Aorta (tissue), 5 donors: ENCODE results near the gene GFPT1. TPM values are rescaled to one million over a fixed set of nuclear protein-coding genes. Genes with fewer than 3 reads are reported as not detected.

Source experiments
- ATAC-seq: fragments of 200-7000 bp; cut with Tn5 transposase; one replicate; pipeline ENCODE4 v1.9.1; 2022; ENCODE audit warnings: moderate library complexity; ENCODE audit not compliant: low FRiP score
- DNase-seq, 2 donors: peaks; one replicate each; pipeline ENCODE4 v3.0.0-alpha.2; 2020
- H3K27ac ChIP-seq, 2 donors: one replicate each; pipeline ENCODE4 v1.5.1; 2013; ENCODE audit warnings: low read length in 2 of 2, mild to moderate bottlenecking in 2 of 2, moderate library complexity in 2 of 2, control low read depth in 1 of 2, inconsistent platforms in 1 of 2, low read depth in 1 of 2
- H3K27me3 ChIP-seq, 2 donors: one replicate each; pipeline ENCODE4 v1.6.1; 2013; ENCODE audit warnings: control low read depth in 1 of 2, low read length in 1 of 2, mild to moderate bottlenecking in 1 of 2, moderate library complexity in 1 of 2; ENCODE audit not compliant: insufficient read depth in 2 of 2, control insufficient read depth in 1 of 2
- H3K36me3 ChIP-seq, 2 donors: one replicate each; pipeline ENCODE4 v1.6.1; 2013; ENCODE audit warnings: control low read depth in 1 of 2, low read length in 1 of 2, mild to moderate bottlenecking in 1 of 2; ENCODE audit not compliant: insufficient read depth in 2 of 2, control insufficient read depth in 1 of 2
- H3K4me1 ChIP-seq, 2 donors: one replicate each; pipeline ENCODE4 v1.6.1; 2013; ENCODE audit warnings: low read length in 2 of 2, control low read depth in 1 of 2, mild to moderate bottlenecking in 1 of 2, moderate library complexity in 1 of 2; ENCODE audit not compliant: insufficient read depth in 2 of 2, control insufficient read depth in 1 of 2
- H3K4me3 ChIP-seq, 2 donors: one replicate each; pipeline ENCODE4 v1.5.1; 2013; ENCODE audit warnings: low read length in 2 of 2, control low read depth in 1 of 2, mild to moderate bottlenecking in 1 of 2
- H3K9me3 ChIP-seq: one replicate; pipeline ENCODE4 v1.6.1; 2013; ENCODE audit warnings: mild to moderate bottlenecking, low read length; ENCODE audit not compliant: control insufficient read depth
- WGBS, 2 donors: extraction: QIAGEN DNeasy Blood & Tissue Kit; methylation state at CpG; one replicate each; pipeline ENCODE4 v1.1.7; 2013; 5-methylcytosine and 5-hydroxymethylcytosine counted together
- intact Hi-C, 2 donors: fragments of 100-400 bp; cut with DNase I; formaldehyde crosslinking; loops; one replicate each; pipeline versions ENCODE4 v1.14.2 to v1.15.0; 2022
- polyA plus RNA-seq, 2 donors: library from polyadenylated mRNA; stranded (reverse); fragments of 200-250 nt; gene quantifications; one replicate each; pipeline ENCODE4 v1.2.3, GENCODE V29; 2013
- total RNA-seq, 2 donors: library from RNA; stranded (reverse); fragmentation: NEBNext Ultra II Directional; extraction: Animal tissue kit (Norgen Biotek cat#: 25700); gene quantifications; one replicate each; pipeline ENCODE4 v1.2.1, GENCODE V29; 2021
- donor health status: healthy with polysubstance abuse.
- donor health status: Bipolar disorder and iron deficiency.
- donor health status: DM: no; HTN: no; CAD: no.
- donor health status: DM: no; HTN: no; CAD: no.
- donor health status: DM: yes; HTN: yes; CAD: no.

The GFPT1 gene
- total and polyA plus RNA-seq, 4 donors: 14.8 to 95.9 (median 41.6) TPM

- no peaks in the 10 kb centered on the region for H3K27me3 ChIP-seq
- no peaks in the 10 kb centered on the region for H3K9me3 ChIP-seq
- H3K36me3 ChIP-seq: peaks cover 7% of the 10 kb centered on the region in 2 donors
- WGBS, 2 donors: 23 to 36% methylated on average over 2 of the region's 2 CpGs
- intact Hi-C loops: no loop called here
- H3K4me3 ChIP-seq: no peak overlapping the region
- no peak overlapping the region for H3K27ac ChIP-seq
- ATAC-seq (no peak), DNase-seq (no peak)
- H3K4me1 ChIP-seq: peaks cover 0 to 2% of the 10 kb centered on the region in 2 donors
These were observed 56.2 kb downstream of the GFPT1 start for GRCh38 chr2:69330781-69331180.

GRCh38 chr2:69322631-69323030, 64.4 kb downstream of the GFPT1 start:
- Histone ChIP-seq H3K27me3 (no peaks in the 10 kb centered on the region), H3K9me3 (no peaks in the 10 kb centered on the region), H3K36me3 (peaks cover 5 to 7% of the 10 kb centered on the region in 2 donors), H3K4me3 (no peak overlapping the region), H3K4me1 (no peaks in the 10 kb centered on the region), H3K27ac (peak overlapping the region in 1 of 2 donors; percentile 63)
- ATAC-seq (no peak), DNase-seq (no peak)
- intact Hi-C loops: no loop called here
- 97 to 99% methylated on average over 1 of the region's 1 CpG for WGBS, 2 donors

GRCh38 chr2:69316550-69316949, 70.5 kb downstream of the GFPT1 start:
- DNase-seq (no peak), ATAC-seq (no peak)
- peaks cover 1% of the 10 kb centered on the region for H3K9me3 ChIP-seq
- H3K36me3 ChIP-seq: no peaks in the 10 kb centered on the region
- no peaks in the 10 kb centered on the region for H3K4me1 ChIP-seq
- no peak overlapping the region for H3K4me3 ChIP-seq
- intact Hi-C loops: no loop called here
- H3K27ac ChIP-seq: no peak overlapping the region
- no peaks in the 10 kb centered on the region for H3K27me3 ChIP-seq

GRCh38 chr2:69315160-69315761, 71.8 kb downstream of the GFPT1 start:
- ATAC-seq: no peak
- WGBS, 2 donors: 95 to 98% methylated on average over 4 of the region's 4 CpGs
- Histone ChIP-seq H3K9me3 (peaks cover 1% of the 10 kb centered on the region), H3K27ac (no peak overlapping the region), H3K4me3 (no peak overlapping the region), H3K27me3 (no peaks in the 10 kb centered on the region), H3K36me3 (no peaks in the 10 kb centered on the region), H3K4me1 (no peaks in the 10 kb centered on the region)
- no peak for DNase-seq
- intact Hi-C loops: no loop called here

GRCh38 chr2:69311024-69311416, 76.0 kb downstream of the GFPT1 start:
- Histone ChIP-seq H3K36me3 (no peaks in the 10 kb centered on the region), H3K4me1 (peaks cover 3 to 4% of the 10 kb centered on the region in 2 donors), H3K27me3 (no peaks in the 10 kb centered on the region), H3K27ac (peak overlapping the region in 1 of 2 donors; percentile 17), H3K4me3 (no peak overlapping the region), H3K9me3 (peaks cover 1% of the 10 kb centered on the region)
- DNase-seq (no peak), ATAC-seq (no peak)
- intact Hi-C loops: no loop called here
- 16 to 25% methylated on average over 2 of the region's 2 CpGs for WGBS, 2 donors

- Histone ChIP-seq H3K36me3 (no peaks in the 10 kb centered on the region), H3K27ac (peak overlapping the region; percentile 95 to 96), H3K4me3 (no peak overlapping the region), H3K4me1 (peaks cover 3 to 4% of the 10 kb centered on the region in 2 donors), H3K27me3 (no peaks in the 10 kb centered on the region), H3K9me3 (peaks cover 1% of the 10 kb centered on the region)
- 69 to 71% methylated on average over 19 of the region's 19 CpGs for WGBS, 2 donors
- intact Hi-C loops: no loop called here
- ATAC-seq: no peak
- DNase-seq: peak; percentile 49 to 75
These were observed 76.7 kb downstream of the GFPT1 start for GRCh38 chr2:69310111-69311023.

GRCh38 chr2:69309351-69310110, 77.5 kb downstream of the GFPT1 start:
- DNase-seq (peak; percentile 79 to 85), ATAC-seq (peak; percentile 55)
- peaks cover 3 to 4% of the 10 kb centered on the region in 2 donors for H3K4me1 ChIP-seq
- 11 to 12% methylated on average over 9 of the region's 9 CpGs for WGBS, 2 donors
- H3K4me3 ChIP-seq: no peak overlapping the region
- intact Hi-C loops: loop anchor here (2.0 to 10.0 kb wide), 9 partner anchors 55 to 367 kb away; partner anchors contain the start of gene ANTXR1 (in 1 of the 2)
- peaks cover 1% of the 10 kb centered on the region for H3K9me3 ChIP-seq
- H3K27ac ChIP-seq: peak overlapping the region; percentile 96 to 98
- no peaks in the 10 kb centered on the region for H3K27me3 ChIP-seq
- H3K36me3 ChIP-seq: no peaks in the 10 kb centered on the region

GRCh38 chr2:69308338-69308737, 78.7 kb downstream of the GFPT1 start:
- Histone ChIP-seq H3K27ac (peak overlapping the region; percentile 84 to 98), H3K27me3 (no peaks in the 10 kb centered on the region), H3K4me3 (no peak overlapping the region), H3K9me3 (peaks cover 1% of the 10 kb centered on the region), H3K36me3 (no peaks in the 10 kb centered on the region), H3K4me1 (peaks cover 3 to 4% of the 10 kb centered on the region in 2 donors)
- DNase-seq (peak in 1 of 2 donors; percentile 73), ATAC-seq (no peak)
- WGBS, 2 donors: 90 to 93% methylated on average over 8 of the region's 8 CpGs
- intact Hi-C loops: loop anchor here (2.0 to 10.0 kb wide), 9 partner anchors 54 to 366 kb away; partner anchors contain the start of gene ANTXR1 (in 1 of the 2)
